NT2/D1 (cell line): ENCODE data around the gene COL23A1.

Experiments
- YY1 ChIP-seq: IDR thresholded peaks from 2 replicates; pipeline ENCODE4 v1.6.1; 2011; ENCODE audit not compliant: insufficient read length, insufficient read depth
- ZNF274 ChIP-seq: IDR thresholded peaks from 2 replicates; pipeline ENCODE4 v1.6.1; 2011; ENCODE audit warnings: mild to moderate bottlenecking, low read depth, low read length

DNA sequence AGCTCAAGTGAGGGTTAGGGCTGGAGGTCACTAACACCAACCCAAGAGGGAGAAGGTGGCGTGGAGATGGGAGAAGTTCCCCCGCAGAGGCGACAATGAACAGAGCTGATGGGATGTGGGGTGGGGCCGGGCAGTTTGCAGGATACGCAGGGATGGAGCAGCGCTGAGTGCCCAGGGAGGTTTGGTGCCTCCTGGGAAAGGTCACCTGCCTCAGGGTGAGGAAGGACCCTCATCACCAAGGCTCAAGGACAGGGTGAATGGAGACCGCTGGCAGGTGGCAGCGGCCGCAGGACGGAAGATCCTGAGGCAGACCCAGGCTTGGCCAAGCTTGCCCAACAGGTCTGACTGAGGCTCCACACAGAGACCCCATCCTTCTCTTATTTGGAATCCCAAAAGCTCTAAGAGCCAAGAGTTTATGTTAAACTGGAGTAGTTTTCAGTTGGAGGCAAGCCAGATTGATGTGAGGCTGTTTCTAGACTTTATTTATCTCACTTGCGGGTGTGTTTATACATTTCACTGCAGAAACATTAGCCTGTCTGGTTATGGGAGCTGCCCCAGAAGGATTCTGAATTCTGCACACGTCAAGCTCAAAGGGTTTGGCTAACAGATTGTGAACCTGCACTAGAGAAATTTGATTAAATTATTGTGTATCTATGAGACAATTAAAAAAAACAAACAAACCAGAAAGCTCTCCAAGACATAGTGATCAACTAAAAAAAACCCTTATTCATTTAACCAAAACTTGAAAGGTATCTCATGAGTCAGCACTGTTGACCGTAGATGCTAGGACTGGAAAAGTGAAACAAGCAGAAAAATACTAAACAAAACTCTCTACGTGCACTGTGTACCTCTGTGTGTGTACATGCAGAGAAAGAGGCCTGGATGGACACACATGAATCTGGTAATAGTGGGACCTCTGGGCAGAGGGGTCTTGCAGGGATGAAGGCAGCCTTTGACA lies 211.4 kb downstream of the COL23A1 start:
- TF ChIP-seq YY1 (no peak), ZNF274 (no peak)
